ENCODE results near the gene LRRC47.

- TF ChIP-seq CTCF (IDR thresholded peaks at IDR 0.05; ENCODE audit: low read length) (no peak), EZH2 (optimal IDR thresholded peaks at IDR 0.05; ENCODE audit: low read depth, low read length) (no peak)
These were observed 52.5 kb downstream of the LRRC47 start for GRCh38 chr1:3743826-3744225.
